Mesothelial cell of epicardium (in vitro differentiated cells): ENCODE results near the gene FMNL2. TPM values are rescaled to one million over a fixed set of nuclear protein-coding genes. Genes with fewer than 3 reads are reported as not detected.
A peak's percentile ranks its signal among the peaks of the same experiment; 100 is the strongest.
"Not testable (repeated sequence)": the region's sequence is repeated elsewhere in the genome, so short reads cannot be mapped to it uniquely, and the experiment has no call there.

Source experiments
- DNase-seq, 2 experiments: peaks; one replicate each; pipeline ENCODE4 v3.0.0; 2021; ENCODE audit warnings: low spot score in 2 of 2; ENCODE audit not compliant: unreplicated experiment in 2 of 2
- H3K27ac Mint-ChIP-seq: 2 replicates; pipeline ENCODE4 v1.8.0; 2021; ENCODE audit warnings: mixed read lengths
- H3K27me3 Mint-ChIP-seq: 2 replicates; pipeline ENCODE4 v1.8.0; 2021; ENCODE audit warnings: low read depth, mixed read lengths
- H3K36me3 Mint-ChIP-seq: 2 replicates; pipeline ENCODE4 v1.8.0; 2021; ENCODE audit warnings: mixed read lengths
- H3K4me1 Mint-ChIP-seq: 2 replicates; pipeline ENCODE4 v1.8.0; 2021; ENCODE audit warnings: mixed read lengths
- H3K4me3 Mint-ChIP-seq: 2 replicates; pipeline ENCODE4 v1.8.0; 2021; ENCODE audit warnings: mild to moderate bottlenecking, moderate library complexity, mixed read lengths
- H3K9me3 Mint-ChIP-seq: 2 replicates; pipeline ENCODE4 v1.8.0; 2021; ENCODE audit warnings: mixed read lengths
- CTCF ChIP-seq: fragments of 200-600 bp; sonication (generic); IDR thresholded peaks from one replicate; pipeline ENCODE4 v1.5.0; 2021; ENCODE audit warnings: antibody characterized with exemption; ENCODE audit not compliant: unreplicated experiment
- total RNA-seq: library from RNA; stranded (reverse); gene quantifications from 3 replicates; pipeline ENCODE4 v1.2.1, GENCODE V29; 2021

The FMNL2 gene
- total RNA-seq, 1 donor from 2014 or later, result 52.6 TPM

- Mint-ChIP-seq H3K27ac (peak overlapping the region; percentile 37), H3K27me3 (no peaks in the 10 kb centered on the region), H3K9me3 (peaks cover 8% of the 10 kb centered on the region), H3K36me3 (peaks cover 8% of the 10 kb centered on the region), H3K4me1 (peaks cover 35% of the 10 kb centered on the region), H3K4me3 (no peak overlapping the region)
- no peak for TF ChIP-seq CTCF
- DNase-seq, result no peak
Observed at GRCh38 chr2:152518641-152519580, 183.9 kb downstream of the FMNL2 start.

GRCh38 chr2:152519581-152519952 is 184.6 kb downstream of the FMNL2 start:
- H3K4me1 Mint-ChIP-seq, result peaks cover 35% of the 10 kb centered on the region
- no peaks in the 10 kb centered on the region for H3K27me3 Mint-ChIP-seq
- no peak for TF ChIP-seq CTCF
- no peak overlapping the region for H3K4me3 Mint-ChIP-seq
- no peak for DNase-seq
- peaks cover 8% of the 10 kb centered on the region for H3K9me3 Mint-ChIP-seq
- peaks cover 8% of the 10 kb centered on the region for H3K36me3 Mint-ChIP-seq
- H3K27ac Mint-ChIP-seq, result no peak overlapping the region

- TF ChIP-seq CTCF, result no peak
- DNase-seq, result no peak
- H3K36me3 Mint-ChIP-seq, result peaks cover 8% of the 10 kb centered on the region
- H3K4me3 Mint-ChIP-seq, result no peak overlapping the region
- H3K27ac Mint-ChIP-seq, result no peak overlapping the region
- H3K9me3 Mint-ChIP-seq, result peaks cover 8% of the 10 kb centered on the region
- H3K27me3 Mint-ChIP-seq, result no peaks in the 10 kb centered on the region
- H3K4me1 Mint-ChIP-seq, result peaks cover 33% of the 10 kb centered on the region
Observed at GRCh38 chr2:152520759-152521158, 185.8 kb downstream of the FMNL2 start.

- not testable (repeated sequence) for H3K9me3 Mint-ChIP-seq, DNase-seq, H3K36me3 Mint-ChIP-seq, H3K27me3 Mint-ChIP-seq, H3K4me3 Mint-ChIP-seq
- H3K27ac Mint-ChIP-seq, result peak overlapping the region; percentile 64
- H3K4me1 Mint-ChIP-seq, result peaks cover 32% of the 10 kb centered on the region
Observed at GRCh38 chr2:152522446-152522845, 187.5 kb downstream of the FMNL2 start.

- Mint-ChIP-seq H3K9me3 (peaks cover 8% of the 10 kb centered on the region), H3K27ac (no peak overlapping the region), H3K36me3 (peaks cover 8% of the 10 kb centered on the region), H3K4me1 (peaks cover 26% of the 10 kb centered on the region), H3K4me3 (no peak overlapping the region), H3K27me3 (no peaks in the 10 kb centered on the region)
- no peak for TF ChIP-seq CTCF
- no peak for DNase-seq
Observed at GRCh38 chr2:152523091-152523490, 188.1 kb downstream of the FMNL2 start.

- no peak overlapping the region for H3K27ac Mint-ChIP-seq
- H3K4me3 Mint-ChIP-seq, result no peak overlapping the region
- H3K27me3 Mint-ChIP-seq, result no peaks in the 10 kb centered on the region
- no peak for TF ChIP-seq CTCF
- peaks cover 21% of the 10 kb centered on the region for H3K4me1 Mint-ChIP-seq
- H3K9me3 Mint-ChIP-seq, result peaks cover 8% of the 10 kb centered on the region
- no peak for DNase-seq
- peaks cover 8% of the 10 kb centered on the region for H3K36me3 Mint-ChIP-seq
Observed at GRCh38 chr2:152525277-152525838, 190.4 kb downstream of the FMNL2 start.
